H1 (cell line): ENCODE data around the gene SLFN12. TPM values are rescaled to one million over a fixed set of nuclear protein-coding genes. Genes with fewer than 3 reads are reported as not detected.

Experiments used
- BACH1 ChIP-seq: IDR thresholded peaks from 2 replicates; pipeline ENCODE4 v1.6.1; 2012; ENCODE audit warnings: low read length, improper control_type of control experiment
- GABPA ChIP-seq: IDR thresholded peaks from 2 replicates; pipeline ENCODE4 v1.6.1; 2011; ENCODE audit warnings: mild to moderate bottlenecking, low read length, moderate library complexity, borderline replicate concordance; ENCODE audit not compliant: insufficient read depth
- RAD21 ChIP-seq, 2 experiments: IDR thresholded peaks in 1 of 2; conservative IDR thresholded peaks in 1 of 2; 2 replicates each; pipeline ENCODE4 v1.6.1; 2011; ENCODE audit warnings: low read depth in 2 of 2, low read length in 2 of 2, improper control_type of control experiment in 1 of 2, inconsistent platforms in 1 of 2, mild to moderate bottlenecking in 1 of 2, moderate library complexity in 1 of 2
- RBBP5 ChIP-seq: IDR thresholded peaks from 2 replicates; pipeline ENCODE4 v1.7.1; 2012; ENCODE audit warnings: low read depth, mild to moderate bottlenecking, inconsistent platforms, low read length, moderate library complexity, borderline replicate concordance
- RFX5 ChIP-seq: IDR thresholded peaks from 2 replicates; pipeline ENCODE4 v1.6.1; 2011; ENCODE audit warnings: low read depth, low read length, improper control_type of control experiment, borderline replicate concordance
- SP1 ChIP-seq: IDR thresholded peaks from 2 replicates; pipeline ENCODE4 v1.6.1; 2011; ENCODE audit warnings: low read depth, low read length
- polyA plus RNA-seq, 7 experiments: library from polyadenylated mRNA; depleted of rRNA in 3 of 7; stranded (reverse) in 5 of 7; unstranded in 2 of 7; fragments of >200 nt in 5 of 7; fragments of 200-250 nt in 2 of 7; gene quantifications; 1 replicate in 5 of 7; 2 replicates in 1 of 7; 4 replicates in 1 of 7; pipeline versions ENCODE4 v1.2.1 to v1.2.3, GENCODE V29; 2011 to 2013; ENCODE audit warnings: missing spikeins in 2 of 7, mixed read lengths in 2 of 7
- total RNA-seq: library from RNA; stranded (reverse); fragmentation: NEBNext Ultra II Directional; extraction: Animal tissue kit (Norgen Biotek cat#: 25700); gene quantifications from 2 replicates; pipeline ENCODE4 v1.2.1, GENCODE V29; 2021

SLFN12 gene
- total and polyA plus RNA-seq, 2 of the 8 experiments (the other 6 are each of a cell fraction or from before 2014, with no cell fraction given), result 1.6 to 10.7 TPM

DNA sequence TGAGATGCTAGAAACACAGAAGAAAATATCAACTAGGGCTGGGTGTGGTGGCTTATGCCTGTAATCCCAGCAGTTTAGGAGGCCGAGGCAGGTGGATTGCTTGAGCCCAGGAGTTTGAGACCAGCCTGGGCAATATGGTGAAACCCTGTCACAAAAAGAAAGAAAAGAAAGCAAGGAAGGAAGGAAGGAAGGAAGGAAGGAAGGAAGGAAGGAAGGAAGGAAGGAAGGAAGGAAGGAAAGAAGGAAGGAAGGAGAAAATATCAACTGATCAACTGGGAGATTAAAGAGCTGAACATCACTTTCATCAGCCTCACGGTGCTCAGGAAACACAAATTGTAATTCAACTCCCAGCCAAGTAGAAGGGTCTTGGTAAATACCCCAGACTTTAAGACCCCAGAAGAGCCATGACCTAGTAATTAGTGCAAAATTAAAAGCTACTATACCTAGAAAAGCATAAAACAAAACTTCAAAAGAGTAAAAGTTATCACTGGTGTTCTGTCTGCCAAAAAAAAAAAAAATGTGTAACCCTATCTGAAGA lies 44.1 kb upstream of the SLFN12 start (continued):
- no peak for TF ChIP-seq RFX5
- no peak for TF ChIP-seq SP1
- TF ChIP-seq RAD21 (IDR thresholded peaks at IDR 0.05 in 1 of 2, conservative IDR thresholded peaks at IDR 0.05 in 1 of 2; ENCODE audit: low read depth in 2 of 2, low read length in 2 of 2), result no peak
- TF ChIP-seq BACH1, result no peak
- no peak for TF ChIP-seq RBBP5
- TF ChIP-seq GABPA, result no peak
